Epithelial cell of proximal tubule (primary cell): ENCODE measurements around the gene IGSF9. TPM values are rescaled to one million over a fixed set of nuclear protein-coding genes. Genes with fewer than 3 reads are reported as not detected.

Experiments used
- DNase-seq: peaks from one replicate; pipeline ENCODE4 v3.0.0-alpha.2; 2011; ENCODE audit warnings: low read depth
- H3K4me3 ChIP-seq: 2 replicates; pipeline ENCODE4 v1.5.1; 2011; ENCODE audit warnings: low read depth, mild to moderate bottlenecking, low read length
- total RNA-seq: library from RNA; depleted of rRNA; stranded (reverse); fragments of >200 nt; gene quantifications from 2 replicates; pipeline ENCODE4 v1.2.3, GENCODE V29; 2015
- TF ChIP-seq, protein P1 (sequence below): conservative IDR thresholded peaks from 2 replicates; pipeline ENCODE4 v1.5.1; 2012; ENCODE audit warnings: low read depth, mild to moderate bottlenecking, low read length

The IGSF9 gene
- total RNA-seq, 1 donor from 2014 or later = 1.4 TPM

DNA sequence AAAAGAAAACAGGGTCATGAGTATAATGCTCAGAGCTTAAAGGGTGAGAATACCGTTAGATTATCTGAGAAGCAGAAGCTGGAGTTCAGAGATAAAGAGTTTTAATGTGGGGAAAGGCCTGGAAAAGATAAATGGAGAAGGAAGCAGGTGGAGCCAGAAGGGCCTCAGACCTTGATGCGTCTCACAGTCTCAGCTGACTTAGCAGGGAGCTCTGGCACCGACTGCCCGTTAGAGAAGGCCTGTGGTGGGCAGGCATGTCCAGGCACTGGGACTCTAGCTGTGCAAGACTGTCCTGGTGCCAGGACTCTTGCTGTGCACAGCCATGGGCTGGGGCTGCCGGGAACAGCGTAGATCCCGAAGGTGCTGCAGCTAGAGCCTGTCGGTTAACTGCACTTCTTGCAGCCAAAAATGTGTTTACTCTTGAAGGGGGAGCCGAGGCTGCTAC, 12.4 kb upstream of the IGSF9 start:
- H3K4me3 ChIP-seq = no peak overlapping the region
- TF ChIP-seq, protein P1, sequence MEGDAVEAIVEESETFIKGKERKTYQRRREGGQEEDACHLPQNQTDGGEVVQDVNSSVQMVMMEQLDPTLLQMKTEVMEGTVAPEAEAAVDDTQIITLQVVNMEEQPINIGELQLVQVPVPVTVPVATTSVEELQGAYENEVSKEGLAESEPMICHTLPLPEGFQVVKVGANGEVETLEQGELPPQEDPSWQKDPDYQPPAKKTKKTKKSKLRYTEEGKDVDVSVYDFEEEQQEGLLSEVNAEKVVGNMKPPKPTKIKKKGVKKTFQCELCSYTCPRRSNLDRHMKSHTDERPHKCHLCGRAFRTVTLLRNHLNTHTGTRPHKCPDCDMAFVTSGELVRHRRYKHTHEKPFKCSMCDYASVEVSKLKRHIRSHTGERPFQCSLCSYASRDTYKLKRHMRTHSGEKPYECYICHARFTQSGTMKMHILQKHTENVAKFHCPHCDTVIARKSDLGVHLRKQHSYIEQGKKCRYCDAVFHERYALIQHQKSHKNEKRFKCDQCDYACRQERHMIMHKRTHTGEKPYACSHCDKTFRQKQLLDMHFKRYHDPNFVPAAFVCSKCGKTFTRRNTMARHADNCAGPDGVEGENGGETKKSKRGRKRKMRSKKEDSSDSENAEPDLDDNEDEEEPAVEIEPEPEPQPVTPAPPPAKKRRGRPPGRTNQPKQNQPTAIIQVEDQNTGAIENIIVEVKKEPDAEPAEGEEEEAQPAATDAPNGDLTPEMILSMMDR = no peak
- no peak for DNase-seq

DNA sequence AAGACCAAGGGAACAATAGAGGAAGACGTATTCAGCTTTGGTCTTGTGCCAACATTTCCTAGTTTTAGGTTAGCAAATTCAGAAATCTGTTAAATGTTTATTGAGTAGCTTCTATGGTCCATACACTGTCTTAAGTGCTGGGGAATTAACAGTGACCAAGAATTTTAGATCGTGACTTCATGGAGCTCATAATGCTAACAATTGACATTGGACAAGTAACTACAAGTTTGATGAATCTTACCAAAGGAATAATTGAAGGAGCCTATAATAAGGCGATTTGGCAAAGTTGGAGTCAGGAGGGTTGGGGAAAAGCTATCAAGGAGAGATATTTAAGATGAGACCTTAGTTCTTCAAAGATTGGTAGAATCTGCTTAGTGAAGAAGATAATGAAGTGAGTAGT, 10.0 kb upstream of the IGSF9 start:
- no peak for DNase-seq
- H3K4me3 ChIP-seq = no peak overlapping the region
- TF ChIP-seq, protein P1 = no peak

DNA sequence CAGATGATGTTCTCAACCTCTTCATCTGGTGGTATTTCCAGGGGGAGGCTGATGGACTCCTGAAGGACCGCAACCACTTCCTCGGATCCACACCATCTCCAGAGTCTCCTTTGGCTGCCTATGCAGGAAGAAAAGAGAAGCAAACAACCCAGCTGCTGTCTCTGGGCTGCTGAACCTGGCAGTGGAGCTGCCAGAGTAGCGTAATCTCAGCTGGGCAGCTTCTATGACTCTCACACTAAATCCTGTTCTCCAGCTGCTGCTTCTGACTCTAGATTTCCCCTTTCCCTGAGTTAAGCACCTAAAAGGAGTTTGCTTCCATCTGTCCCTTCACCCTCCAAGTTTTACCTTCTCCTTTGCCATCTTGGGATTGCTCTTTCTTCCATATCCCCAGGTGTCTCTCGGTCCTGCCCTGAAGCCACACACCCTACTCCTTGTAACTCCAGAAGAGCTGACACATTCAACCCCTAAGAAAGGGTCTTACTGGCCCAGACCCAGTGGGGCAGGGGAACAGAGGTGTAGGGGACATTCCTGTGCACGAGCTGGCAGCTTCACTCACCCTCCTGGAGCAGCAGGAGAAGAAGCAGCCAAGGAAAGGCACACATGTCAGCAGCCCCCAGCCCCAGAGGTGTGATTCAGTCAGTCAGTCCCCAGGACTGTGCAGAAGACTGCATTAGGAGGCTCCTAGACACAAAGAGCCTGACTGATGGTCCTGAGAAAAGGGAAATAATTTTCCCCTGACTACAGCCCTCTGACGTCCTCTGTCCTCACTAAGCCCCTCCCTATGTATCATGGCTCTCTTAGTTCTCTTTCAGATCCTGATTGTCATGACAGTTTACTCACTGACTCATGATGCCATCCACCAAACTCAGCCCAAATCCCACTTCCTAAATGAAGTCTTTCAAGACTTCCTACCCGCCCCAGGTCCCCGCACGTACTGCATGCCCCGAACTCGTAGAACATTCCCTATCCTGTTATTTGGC, 8.4 kb upstream of the IGSF9 start, which contains the start of gene SLAMF9:
TSS of gene SLAMF9 (minus strand) at position 702 of the 980 bp plus-strand sequence. CDS start at position 602, 100 bp downstream.
- H3K4me3 ChIP-seq = no peak within 1 kb of the TSS
- TF ChIP-seq, protein P1 = no peak
- no peak for DNase-seq

DNA sequence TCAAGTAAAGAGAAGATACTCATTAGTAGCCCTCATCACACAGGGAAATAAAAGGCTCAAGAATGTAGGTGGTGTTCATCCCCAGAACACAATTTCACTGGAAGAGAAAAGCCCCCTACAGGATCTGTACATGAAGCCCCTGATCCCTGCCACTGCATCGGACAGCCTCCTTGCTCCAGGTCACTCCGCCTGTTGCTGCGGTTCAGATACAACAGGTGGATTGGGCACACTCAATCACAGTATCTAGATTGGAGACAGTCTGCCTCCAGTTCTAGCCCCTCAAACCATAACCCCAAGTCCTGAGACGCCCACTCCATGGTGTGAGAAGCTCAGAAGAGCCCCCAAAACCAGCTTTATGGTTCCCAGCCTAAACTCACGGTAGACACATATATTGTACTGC, 7.5 kb upstream of the IGSF9 start:
- no peak overlapping the region for H3K4me3 ChIP-seq
- DNase-seq = no peak
- TF ChIP-seq, protein P1 = no peak

DNA sequence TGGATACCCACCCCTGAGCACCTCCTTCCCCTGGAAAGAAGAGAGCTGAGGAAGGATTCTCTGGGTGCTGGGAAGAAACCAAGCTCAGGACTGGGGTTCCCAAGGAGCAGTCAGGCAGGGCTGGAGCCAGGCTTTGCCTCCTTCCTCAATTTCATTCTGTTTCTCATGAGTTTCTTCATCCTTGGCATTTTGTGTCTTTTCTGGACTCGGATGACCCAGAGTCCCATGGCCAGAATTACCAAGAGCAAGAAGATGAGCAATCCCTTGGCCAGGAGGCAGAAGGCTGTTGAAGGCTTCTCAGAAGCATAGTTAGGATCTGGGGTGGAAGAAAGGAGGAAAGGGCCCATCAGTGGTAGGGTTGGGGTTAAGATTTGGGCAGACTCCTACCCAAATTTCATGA, 6.1 kb upstream of the IGSF9 start:
- TF ChIP-seq, protein P1 = no peak
- no peak overlapping the region for H3K4me3 ChIP-seq
- DNase-seq = no peak

DNA sequence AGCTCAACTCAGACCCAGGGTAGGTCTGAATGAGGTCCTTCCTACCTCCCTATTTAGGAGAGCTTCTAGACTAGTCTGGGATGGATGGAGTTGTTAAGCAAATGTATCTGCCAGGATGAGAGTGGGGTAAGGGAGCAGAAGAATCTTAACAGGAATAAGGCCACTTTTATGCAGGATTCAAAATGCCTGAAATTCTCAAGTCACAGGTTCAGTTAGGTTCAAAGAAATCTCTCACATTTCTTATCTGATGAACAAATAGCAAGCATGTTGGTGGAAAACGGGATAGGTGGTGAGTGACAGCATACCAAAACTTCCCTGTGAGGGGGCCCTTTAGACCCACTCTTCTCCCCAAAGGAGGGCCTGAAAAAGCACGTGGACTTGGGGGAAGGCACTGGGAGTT, 5.6 kb upstream of the IGSF9 start:
- no peak overlapping the region for H3K4me3 ChIP-seq
- TF ChIP-seq, protein P1 = no peak
- DNase-seq = no peak
